ENCODE results near the gene SPINT4. TPM values are rescaled to one million over a fixed set of nuclear protein-coding genes. Genes with fewer than 3 reads are reported as not detected.
"Not testable (repeated sequence)": the region's sequence is repeated elsewhere in the genome, so short reads cannot be mapped to it uniquely, and the experiment has no call there.

Gene SPINT4
- total RNA-seq (2022) (not detected in 2 replicates), Bru-seq, nascent RNA (not detected), BruChase-seq, experiment 1, labeled RNA remaining after a 6-hour chase (not detected), BruChase-seq, experiment 2, labeled RNA remaining after a 2-hour chase (not detected)
- long read RNA-seq = 0 reads

- Mint-ChIP-seq H3K27ac (ENCODE audit: unreplicated experiment) (no peak within 1 kb of the TSS), H3K9me3 (ENCODE audit: low read depth, unreplicated experiment) (peaks cover 2% of the 10 kb centered on the region), H3K4me1 (ENCODE audit: low read depth, unreplicated experiment) (peaks cover 1% of the 10 kb centered on the region), H3K27me3 (ENCODE audit: unreplicated experiment) (peaks cover 84% of the 10 kb centered on the region), H3K36me3 (ENCODE audit: insufficient read depth, unreplicated experiment) (no peaks in the 10 kb centered on the region), H3K4me3 (ENCODE audit: low read depth, unreplicated experiment) (no peak within 1 kb of the TSS)
- CTCF ChIA-PET = interaction anchor here (0.6 kb wide), 1 partner anchor 299 kb away, joined by 3 read pairs; no protein-coding TSS in a partner anchor
- intact Hi-C loops (cut with micrococcal nuclease; ENCODE audit: unreplicated experiment) = no loop called here
- no TSS peak for BruUV-seq (replicated peaks)
- DNase-seq = no peak
- no peak for TF ChIP-seq CTCF (IDR thresholded peaks at IDR 0.05; ENCODE audit: unreplicated experiment)
Measured at GRCh38 chr20:45722047-45722446, at the start of gene SPINT4. Gene SPINT4, plus strand, starts transcription at chr20:45722347. Its CDS starts 21 bp downstream, at chr20:45722368.

GRCh38 chr20:45672765-45673164 lies 49.4 kb upstream of the SPINT4 start:
- Mint-ChIP-seq H3K36me3 (ENCODE audit: insufficient read depth, unreplicated experiment) (no peaks in the 10 kb centered on the region), H3K4me1 (ENCODE audit: low read depth, unreplicated experiment) (no peaks in the 10 kb centered on the region), H3K27ac (ENCODE audit: unreplicated experiment) (no peak overlapping the region), H3K9me3 (ENCODE audit: low read depth, unreplicated experiment) (no peaks in the 10 kb centered on the region), H3K4me3 (ENCODE audit: low read depth, unreplicated experiment) (no peak overlapping the region), H3K27me3 (ENCODE audit: unreplicated experiment) (peaks cover 88% of the 10 kb centered on the region)
- no peak for TF ChIP-seq CTCF (IDR thresholded peaks at IDR 0.05; ENCODE audit: unreplicated experiment)
- CTCF ChIA-PET = interaction anchor here (0.7 to 1.2 kb wide), 2 partner anchors 43 to 350 kb away, joined by 3 read pairs; partner anchors contain the start of gene WFDC10A
- no TSS peak for BruUV-seq (replicated peaks)
- intact Hi-C loops (cut with micrococcal nuclease; ENCODE audit: unreplicated experiment) = no loop called here
- no peak for DNase-seq

GRCh38 chr20:45679650-45680049 lies 42.5 kb upstream of the SPINT4 start:
- Mint-ChIP-seq H3K4me3 (ENCODE audit: low read depth, unreplicated experiment) (no peak overlapping the region), H3K4me1 (ENCODE audit: low read depth, unreplicated experiment) (no peaks in the 10 kb centered on the region), H3K27me3 (ENCODE audit: unreplicated experiment) (peaks cover 87% of the 10 kb centered on the region), H3K27ac (ENCODE audit: unreplicated experiment) (no peak overlapping the region), H3K36me3 (ENCODE audit: insufficient read depth, unreplicated experiment) (no peaks in the 10 kb centered on the region), H3K9me3 (ENCODE audit: low read depth, unreplicated experiment) (no peaks in the 10 kb centered on the region)
- no peak for DNase-seq
- no TSS peak for BruUV-seq (replicated peaks)
- TF ChIP-seq CTCF (IDR thresholded peaks at IDR 0.05; ENCODE audit: unreplicated experiment) = no peak
- intact Hi-C loops (cut with micrococcal nuclease; ENCODE audit: unreplicated experiment) = no loop called here
- CTCF ChIA-PET = interaction anchor here (0.6 to 1.1 kb wide), 2 partner anchors 13 to 18 kb away, joined by 3 to 9 read pairs; no protein-coding TSS in a partner anchor

GRCh38 chr20:45685896-45686295 lies 36.3 kb upstream of the SPINT4 start:
- H3K27me3 Mint-ChIP-seq (ENCODE audit: unreplicated experiment) = peaks cover 66% of the 10 kb centered on the region
- H3K4me1 Mint-ChIP-seq (ENCODE audit: low read depth, unreplicated experiment) = no peaks in the 10 kb centered on the region
- BruUV-seq (replicated peaks) = no TSS peak
- intact Hi-C loops (cut with micrococcal nuclease; ENCODE audit: unreplicated experiment) = no loop called here
- CTCF ChIA-PET = interaction anchor here (0.6 to 1.0 kb wide), 3 partner anchors 18 to 363 kb away, joined by 3 to 4 read pairs (median 3); no protein-coding TSS in a partner anchor
- no peaks in the 10 kb centered on the region for H3K9me3 Mint-ChIP-seq (ENCODE audit: low read depth, unreplicated experiment)
- H3K4me3 Mint-ChIP-seq (ENCODE audit: low read depth, unreplicated experiment) = no peak overlapping the region
- no peaks in the 10 kb centered on the region for H3K36me3 Mint-ChIP-seq (ENCODE audit: insufficient read depth, unreplicated experiment)
- TF ChIP-seq CTCF (IDR thresholded peaks at IDR 0.05; ENCODE audit: unreplicated experiment) = peak; percentile 16
- H3K27ac Mint-ChIP-seq (ENCODE audit: unreplicated experiment) = no peak overlapping the region
- DNase-seq = peak; percentile 11

GRCh38 chr20:45693346-45693745 lies 28.8 kb upstream of the SPINT4 start:
- CTCF ChIA-PET; intact Hi-C loops (cut with micrococcal nuclease; ENCODE audit: unreplicated experiment); H3K9me3 Mint-ChIP-seq (ENCODE audit: low read depth, unreplicated experiment); H3K27ac Mint-ChIP-seq (ENCODE audit: unreplicated experiment); H3K36me3 Mint-ChIP-seq (ENCODE audit: insufficient read depth, unreplicated experiment); H3K4me1 Mint-ChIP-seq (ENCODE audit: low read depth, unreplicated experiment); BruUV-seq (replicated peaks); DNase-seq; H3K4me3 Mint-ChIP-seq (ENCODE audit: low read depth, unreplicated experiment): not testable (repeated sequence)
- peaks cover 46% of the 10 kb centered on the region for H3K27me3 Mint-ChIP-seq (ENCODE audit: unreplicated experiment)
